ENCODE results near the gene ARID3B.

ARID3B gene

DNA sequence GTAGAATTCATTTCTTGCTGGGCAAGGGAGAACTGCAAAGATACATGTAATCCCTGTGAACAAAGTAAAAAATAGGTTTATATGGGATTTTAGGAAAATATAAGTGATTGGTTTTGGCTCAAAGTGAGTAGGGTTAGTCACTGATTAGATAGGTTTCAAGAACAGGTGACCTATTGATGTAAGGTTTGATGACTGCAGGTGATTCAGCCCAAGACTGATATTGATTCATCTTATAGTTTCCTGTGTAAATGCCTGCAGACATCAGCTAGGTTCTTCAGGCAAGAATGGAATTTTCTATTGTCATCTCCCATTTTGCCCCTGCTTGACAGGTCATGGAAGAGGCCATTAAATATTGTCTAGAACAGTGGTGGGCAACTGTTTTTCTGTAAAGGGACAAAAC, 23.9 kb upstream of the ARID3B start:
- ChIA-PET CTCF (no interaction called here), POLR2A (no interaction called here)
- TF ChIP-seq ELF4 (IDR thresholded peaks at IDR 0.05) (no peak), ZNF384 (IDR thresholded peaks at IDR 0.05) (no peak), HDGF (IDR thresholded peaks at IDR 0.05; ENCODE audit: borderline replicate concordance) (no peak), CTBP1 (IDR thresholded peaks at IDR 0.05; ENCODE audit: borderline replicate concordance) (no peak), FOXK2 (IDR thresholded peaks at IDR 0.05) (no peak), ARNT (IDR thresholded peaks at IDR 0.05) (no peak), TARDBP (IDR thresholded peaks at IDR 0.05) (no peak), FOXA1 (IDR thresholded peaks at IDR 0.05) (no peak), LEF1 (IDR thresholded peaks at IDR 0.05; ENCODE audit: borderline replicate concordance) (no peak), NFRKB (IDR thresholded peaks at IDR 0.05) (no peak), FOXM1 (IDR thresholded peaks at IDR 0.05; ENCODE audit: borderline replicate concordance) (no peak), SP1 (IDR thresholded peaks at IDR 0.05) (no peak)
- TF ChIP-seq, protein P1, sequence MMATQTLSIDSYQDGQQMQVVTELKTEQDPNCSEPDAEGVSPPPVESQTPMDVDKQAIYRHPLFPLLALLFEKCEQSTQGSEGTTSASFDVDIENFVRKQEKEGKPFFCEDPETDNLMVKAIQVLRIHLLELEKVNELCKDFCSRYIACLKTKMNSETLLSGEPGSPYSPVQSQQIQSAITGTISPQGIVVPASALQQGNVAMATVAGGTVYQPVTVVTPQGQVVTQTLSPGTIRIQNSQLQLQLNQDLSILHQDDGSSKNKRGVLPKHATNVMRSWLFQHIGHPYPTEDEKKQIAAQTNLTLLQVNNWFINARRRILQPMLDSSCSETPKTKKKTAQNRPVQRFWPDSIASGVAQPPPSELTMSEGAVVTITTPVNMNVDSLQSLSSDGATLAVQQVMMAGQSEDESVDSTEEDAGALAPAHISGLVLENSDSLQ (IDR thresholded peaks at IDR 0.05) = no peak
- DNase-seq (ENCODE audit: extremely low spot score) = no peak

DNA sequence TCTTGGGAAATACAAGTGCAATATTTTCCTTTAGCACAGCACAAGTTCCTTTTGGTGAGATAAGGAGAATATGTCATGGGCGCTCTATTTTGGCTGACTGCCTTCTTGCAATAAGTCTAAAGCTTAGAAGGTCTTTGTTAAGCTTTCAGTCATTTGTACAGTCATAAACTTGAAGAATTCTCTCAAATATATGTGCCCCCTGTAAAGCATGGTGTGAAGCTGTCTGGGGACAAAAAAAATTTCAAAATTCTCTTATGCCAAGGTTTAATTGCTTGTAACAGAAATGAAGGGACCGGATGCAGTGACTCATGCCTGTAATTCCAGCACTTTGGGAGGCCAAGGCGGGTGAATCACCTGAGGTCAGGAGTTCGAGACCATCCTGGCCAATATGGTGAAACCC, 21.7 kb upstream of the ARID3B start:
- POLR2A ChIA-PET = no interaction called here
- no peak for DNase-seq (ENCODE audit: extremely low spot score)
- no peak for TF ChIP-seq CTBP1 (IDR thresholded peaks at IDR 0.05; ENCODE audit: borderline replicate concordance)
- TF ChIP-seq FOXA1 (IDR thresholded peaks at IDR 0.05) = no peak
- TF ChIP-seq FOXK2 (IDR thresholded peaks at IDR 0.05) = no peak
- TF ChIP-seq ELF4 (IDR thresholded peaks at IDR 0.05) = no peak
- no peak for TF ChIP-seq HDGF (IDR thresholded peaks at IDR 0.05; ENCODE audit: borderline replicate concordance)
- TF ChIP-seq LEF1 (IDR thresholded peaks at IDR 0.05; ENCODE audit: borderline replicate concordance) = no peak
- TF ChIP-seq TARDBP (IDR thresholded peaks at IDR 0.05) = no peak
- TF ChIP-seq BHLHE40 (IDR thresholded peaks at IDR 0.05; ENCODE audit: borderline replicate concordance) = no peak
- no peak for TF ChIP-seq ZNF384 (IDR thresholded peaks at IDR 0.05)
- TF ChIP-seq, protein P1 (IDR thresholded peaks at IDR 0.05) = no peak
- TF ChIP-seq FOXM1 (IDR thresholded peaks at IDR 0.05; ENCODE audit: borderline replicate concordance) = no peak
- TF ChIP-seq ARNT (IDR thresholded peaks at IDR 0.05) = no peak
- no peak for TF ChIP-seq SUZ12 (IDR thresholded peaks at IDR 0.05)
- no peak for TF ChIP-seq SP1 (IDR thresholded peaks at IDR 0.05)
- CTCF ChIA-PET = no interaction called here

GRCh38 chr15:74520407-74520806, 20.6 kb upstream of the ARID3B start:
- POLR2A ChIA-PET = interaction anchor here (1.1 kb wide), 1 partner anchor 94 kb away, joined by 3 read pairs; no protein-coding TSS in a partner anchor
- CTCF ChIA-PET = no interaction called here
- DNase-seq (ENCODE audit: extremely low spot score) = no peak
- TF ChIP-seq BHLHE40 (IDR thresholded peaks at IDR 0.05; ENCODE audit: borderline replicate concordance) (no peak), SP1 (IDR thresholded peaks at IDR 0.05) (no peak), NFRKB (IDR thresholded peaks at IDR 0.05) (no peak), L3MBTL2 (conservative IDR thresholded peaks at IDR 0.05) (no peak), TARDBP (IDR thresholded peaks at IDR 0.05) (no peak), ELF4 (IDR thresholded peaks at IDR 0.05) (no peak), FOXA1 (IDR thresholded peaks at IDR 0.05) (no peak)
- TF ChIP-seq, protein P1 (IDR thresholded peaks at IDR 0.05) = no peak

- TF ChIP-seq CTBP1 (IDR thresholded peaks at IDR 0.05; ENCODE audit: borderline replicate concordance) = no peak
- TF ChIP-seq FOXA1 (IDR thresholded peaks at IDR 0.05) = no peak
- POLR2A ChIA-PET = interaction anchor here (1.6 kb wide), 1 partner anchor 17 kb away, joined by 5 read pairs; the partner anchor contains the start of gene ARID3B
- CTCF ChIA-PET = interaction anchor here (1.2 kb wide), 1 partner anchor 108 kb away, joined by 3 read pairs; no protein-coding TSS in a partner anchor
- DNase-seq (ENCODE audit: extremely low spot score) = no peak
Observed at GRCh38 chr15:74523982-74524381, 17.0 kb upstream of the ARID3B start.

GRCh38 chr15:74525309-74525708, 15.7 kb upstream of the ARID3B start:
- DNase-seq (ENCODE audit: extremely low spot score) = no peak
- CTCF ChIA-PET = no interaction called here
- TF ChIP-seq ELF4 (IDR thresholded peaks at IDR 0.05) = no peak
- no peak for TF ChIP-seq LEF1 (IDR thresholded peaks at IDR 0.05; ENCODE audit: borderline replicate concordance)
- TF ChIP-seq L3MBTL2 (conservative IDR thresholded peaks at IDR 0.05) = no peak
- no peak for TF ChIP-seq NFRKB (IDR thresholded peaks at IDR 0.05)
- no peak for TF ChIP-seq BHLHE40 (IDR thresholded peaks at IDR 0.05; ENCODE audit: borderline replicate concordance)
- TF ChIP-seq FOXA1 (IDR thresholded peaks at IDR 0.05) = no peak
- no peak for TF ChIP-seq TARDBP (IDR thresholded peaks at IDR 0.05)
- no peak for TF ChIP-seq FOXK2 (IDR thresholded peaks at IDR 0.05)
- no peak for TF ChIP-seq ARNT (IDR thresholded peaks at IDR 0.05)
- TF ChIP-seq HDGF (IDR thresholded peaks at IDR 0.05; ENCODE audit: borderline replicate concordance) = no peak
- POLR2A ChIA-PET = no interaction called here

GRCh38 chr15:74525945-74526344, 15.1 kb upstream of the ARID3B start:
- ChIA-PET POLR2A (no interaction called here), CTCF (no interaction called here)
- no peak for TF ChIP-seq SP1 (IDR thresholded peaks at IDR 0.05)
- no peak for DNase-seq (ENCODE audit: extremely low spot score)

DNA sequence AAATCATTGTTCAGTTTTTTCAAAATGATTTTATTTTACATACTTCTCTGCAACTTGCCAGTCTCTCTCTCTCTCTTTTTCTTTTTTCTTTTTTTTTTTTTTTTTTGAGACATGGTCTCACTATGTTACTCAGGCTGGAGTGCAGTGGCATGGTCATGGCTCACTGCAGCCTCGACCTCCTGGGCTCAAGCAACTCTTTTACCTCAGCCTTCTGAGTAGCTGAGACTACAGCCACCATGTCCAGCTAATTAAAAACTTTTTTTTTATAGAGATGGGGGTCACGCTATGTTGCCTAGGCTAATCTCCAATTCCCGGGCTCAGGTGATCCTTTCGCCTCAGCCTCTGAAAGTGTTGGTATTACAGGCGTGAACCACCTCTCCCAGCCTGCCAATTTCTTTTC, 12.1 kb upstream of the ARID3B start:
- ChIA-PET POLR2A (interaction anchor here (1.0 kb wide), 1 partner anchor 12 kb away, joined by 4 read pairs; the partner anchor contains the start of gene ARID3B), CTCF (no interaction called here)
- TF ChIP-seq NFRKB (IDR thresholded peaks at IDR 0.05) (no peak), SP1 (IDR thresholded peaks at IDR 0.05) (no peak)
- no peak for DNase-seq (ENCODE audit: extremely low spot score)
